Tibial artery (tissue), 4 donors: Measurements from ENCODE around the gene TMEM40.

Experiments
- DNase-seq, 2 donors: peaks; one replicate each; pipeline ENCODE4 v3.0.0-alpha.2; 2019
- H3K27ac ChIP-seq, 2 donors: fragments of 200-600 bp; sonication (generic) in 1 of 2; 1 replicate in 1 of 2; 2 replicates in 1 of 2; pipeline ENCODE4 v1.5.1; 2018 to 2019; ENCODE audit warnings: mild to moderate bottlenecking in 1 of 2
- H3K27me3 ChIP-seq, 2 donors: fragments of 200-600 bp; sonication (generic) in 1 of 2; one replicate each; pipeline versions ENCODE4 v1.5.1 to v1.6.0; 2016 to 2019
- H3K36me3 ChIP-seq, 3 donors: fragments of 200-600 bp; sonication (generic) in 2 of 3; one replicate each; pipeline ENCODE4 v1.5.1; 2016 to 2019; ENCODE audit warnings: mild to moderate bottlenecking in 2 of 3
- H3K4me1 ChIP-seq, 4 donors: fragments of 200-600 bp; sonication (generic) in 2 of 4; 1 replicate in 3 of 4; 2 replicates in 1 of 4; pipeline ENCODE4 v1.5.1; 2016 to 2019
- H3K4me3 ChIP-seq, 2 donors: fragments of 200-600 bp; sonication (generic) in 1 of 2; 1 replicate in 1 of 2; 2 replicates in 1 of 2; pipeline ENCODE4 v1.5.1; 2018 to 2019; ENCODE audit warnings: mild to moderate bottlenecking in 2 of 2
- H3K9me3 ChIP-seq, 3 donors: fragments of 200-600 bp; sonication (generic) in 1 of 3; one replicate each; pipeline ENCODE4 v1.5.1; 2016 to 2019
- intact Hi-C: fragments of 100-400 bp; cut with DNase I; formaldehyde crosslinking; loops from one replicate; pipeline ENCODE4 v1.15.0; 2023; ENCODE audit warnings: low total_unique reads
- TF ChIP-seq, protein P1 (sequence below), 2 experiments: fragments of 200-600 bp in 1 of 2; fragments of 450-650 bp in 1 of 2; IDR thresholded peaks; one replicate each; pipeline ENCODE4 v1.5.1; 2017 to 2019; ENCODE audit warnings: antibody characterized with exemption in 2 of 2, mild to moderate bottlenecking in 1 of 2, moderate library complexity in 1 of 2

Gene TMEM40

DNA sequence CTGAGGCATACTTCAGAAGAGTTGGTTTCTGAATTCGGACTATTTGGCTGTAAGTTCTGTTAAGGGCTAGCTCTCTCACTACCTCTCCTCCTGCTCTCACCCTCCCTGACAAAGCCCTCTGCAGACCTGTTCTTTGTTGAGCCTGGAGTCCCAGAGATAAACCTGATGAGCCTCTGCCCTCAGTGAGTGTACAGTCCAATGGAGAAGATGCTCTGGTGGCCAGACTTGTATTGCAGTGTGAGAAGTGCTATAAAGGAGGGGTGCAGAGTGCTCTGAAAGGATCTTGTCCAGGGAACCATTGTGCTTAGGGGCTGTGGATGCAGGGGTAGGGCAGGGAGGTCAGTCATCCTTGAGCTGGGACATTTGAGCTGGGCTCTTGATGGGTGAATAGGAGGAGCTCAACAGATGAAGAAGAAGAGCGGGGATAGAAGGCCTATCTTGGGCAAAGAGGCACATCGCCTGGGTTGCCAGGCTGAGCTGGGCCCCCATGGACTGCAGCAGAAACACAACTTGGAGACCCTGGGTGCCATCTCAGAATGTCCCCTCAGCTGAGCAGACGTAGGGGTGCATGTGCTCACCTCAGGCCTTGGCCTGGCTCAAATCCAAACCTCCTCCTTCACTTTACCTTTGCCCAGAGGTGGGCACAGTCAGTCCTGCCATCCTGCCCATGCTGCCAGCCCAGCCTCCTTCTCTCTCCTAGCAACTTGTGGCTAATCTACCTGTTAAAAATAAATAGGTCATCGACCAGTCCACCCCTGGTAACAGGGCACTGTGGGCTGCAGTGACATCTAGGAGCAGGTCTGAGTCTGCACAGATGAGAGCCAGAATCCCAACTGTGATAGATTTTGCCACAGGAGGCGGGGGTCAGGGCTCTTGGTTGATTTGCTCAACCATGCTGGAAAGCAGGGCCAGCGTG is 40.7 kb upstream of the TMEM40 start:
- intact Hi-C loops, result no loop called here
- no peak for DNase-seq
- Histone ChIP-seq H3K27me3 (no peaks in the 10 kb centered on the region), H3K9me3 (no peaks in the 10 kb centered on the region), H3K4me3 (no peak overlapping the region), H3K4me1 (peaks cover 0 to 27% (median 18%) of the 10 kb centered on the region in 4 donors), H3K36me3 (peaks cover 12 to 22% (median 13%) of the 10 kb centered on the region in 3 donors), H3K27ac (peak overlapping the region in 1 of 2 donors; percentile 87)
- TF ChIP-seq, protein P1, sequence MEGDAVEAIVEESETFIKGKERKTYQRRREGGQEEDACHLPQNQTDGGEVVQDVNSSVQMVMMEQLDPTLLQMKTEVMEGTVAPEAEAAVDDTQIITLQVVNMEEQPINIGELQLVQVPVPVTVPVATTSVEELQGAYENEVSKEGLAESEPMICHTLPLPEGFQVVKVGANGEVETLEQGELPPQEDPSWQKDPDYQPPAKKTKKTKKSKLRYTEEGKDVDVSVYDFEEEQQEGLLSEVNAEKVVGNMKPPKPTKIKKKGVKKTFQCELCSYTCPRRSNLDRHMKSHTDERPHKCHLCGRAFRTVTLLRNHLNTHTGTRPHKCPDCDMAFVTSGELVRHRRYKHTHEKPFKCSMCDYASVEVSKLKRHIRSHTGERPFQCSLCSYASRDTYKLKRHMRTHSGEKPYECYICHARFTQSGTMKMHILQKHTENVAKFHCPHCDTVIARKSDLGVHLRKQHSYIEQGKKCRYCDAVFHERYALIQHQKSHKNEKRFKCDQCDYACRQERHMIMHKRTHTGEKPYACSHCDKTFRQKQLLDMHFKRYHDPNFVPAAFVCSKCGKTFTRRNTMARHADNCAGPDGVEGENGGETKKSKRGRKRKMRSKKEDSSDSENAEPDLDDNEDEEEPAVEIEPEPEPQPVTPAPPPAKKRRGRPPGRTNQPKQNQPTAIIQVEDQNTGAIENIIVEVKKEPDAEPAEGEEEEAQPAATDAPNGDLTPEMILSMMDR (IDR thresholded peaks at IDR 0.05), result no peak

- H3K4me3 ChIP-seq, result no peak overlapping the region
- TF ChIP-seq, protein P1 (IDR thresholded peaks at IDR 0.05), result no peak
- DNase-seq, result no peak
- H3K27me3 ChIP-seq, result no peaks in the 10 kb centered on the region
- peaks cover 0 to 27% (median 18%) of the 10 kb centered on the region in 4 donors for H3K4me1 ChIP-seq
- no peaks in the 10 kb centered on the region for H3K9me3 ChIP-seq
- H3K27ac ChIP-seq, result peak overlapping the region; percentile 87 to 90
- H3K36me3 ChIP-seq, result peaks cover 4 to 11% (median 5%) of the 10 kb centered on the region in 3 donors
- intact Hi-C loops, result no loop called here
These were observed 39.6 kb upstream of the TMEM40 start for GRCh38 chr3:12798559-12799179.

GRCh38 chr3:12797892-12798558 is 39.0 kb upstream of the TMEM40 start:
- H3K27ac ChIP-seq, result peak overlapping the region; percentile 87 to 90
- TF ChIP-seq, protein P1 (IDR thresholded peaks at IDR 0.05), result no peak
- DNase-seq, result no peak
- no peaks in the 10 kb centered on the region for H3K9me3 ChIP-seq
- peaks cover 0 to 27% (median 18%) of the 10 kb centered on the region in 4 donors for H3K4me1 ChIP-seq
- peaks cover 0 to 4% (median 0%) of the 10 kb centered on the region in 3 donors for H3K36me3 ChIP-seq
- intact Hi-C loops, result no loop called here
- no peaks in the 10 kb centered on the region for H3K27me3 ChIP-seq
- H3K4me3 ChIP-seq, result peak overlapping the region in 1 of 2 donors; percentile 58

DNA sequence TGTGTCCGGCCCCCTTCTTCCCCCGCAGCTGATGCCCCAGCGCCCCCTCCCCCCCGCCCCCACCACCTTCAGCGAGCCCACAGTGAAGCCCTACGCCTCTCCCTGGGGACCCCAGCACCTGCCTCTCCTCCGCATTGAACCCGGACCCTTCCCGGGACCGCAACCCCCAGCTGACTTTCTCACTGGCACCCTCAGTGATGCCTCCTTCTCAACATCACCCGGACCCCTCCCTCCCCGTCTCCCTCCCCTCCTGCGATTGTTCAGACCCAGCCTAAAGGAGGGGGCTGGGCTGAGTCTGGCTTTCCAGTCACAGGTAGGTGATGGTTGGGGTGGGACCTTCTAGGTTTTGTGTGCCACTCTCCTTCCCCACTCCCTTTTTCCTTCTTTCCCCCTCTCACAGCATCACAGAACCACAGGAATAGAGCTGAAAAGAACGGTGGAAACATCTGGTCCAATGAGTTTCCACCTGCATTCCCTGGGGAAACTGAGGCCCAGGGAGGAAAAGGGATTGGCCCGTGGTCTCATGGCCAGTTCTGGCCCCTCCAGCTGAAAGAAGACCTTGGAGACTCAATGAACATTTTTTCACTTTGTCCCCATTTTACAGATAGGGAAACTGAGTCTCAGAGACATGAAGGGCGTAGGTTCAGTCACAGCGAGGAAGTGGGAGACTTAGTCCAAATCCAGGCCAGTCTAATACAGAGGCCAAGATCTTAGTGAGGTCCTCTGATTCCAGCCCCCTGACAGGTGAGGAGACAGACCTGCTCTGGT is 38.2 kb upstream of the TMEM40 start:
- intact Hi-C loops, result no loop called here
- TF ChIP-seq, protein P1 (IDR thresholded peaks at IDR 0.05), result no peak
- H3K27ac ChIP-seq, result peak overlapping the region; percentile 87 to 90
- peaks cover 0 to 27% (median 18%) of the 10 kb centered on the region in 4 donors for H3K4me1 ChIP-seq
- DNase-seq, result no peak
- peaks cover 0 to 3% (median 0%) of the 10 kb centered on the region in 3 donors for H3K36me3 ChIP-seq
- H3K4me3 ChIP-seq, result peak overlapping the region; percentile 58 to 91
- H3K27me3 ChIP-seq, result no peaks in the 10 kb centered on the region
- H3K9me3 ChIP-seq, result no peaks in the 10 kb centered on the region
